Activated naive CD8-positive, alpha-beta T cell treated with anti-CD3 and anti-CD28 coated beads for 36 hours (primary cell): Measurements from ENCODE around the gene DDAH1. TPM values are rescaled to one million over a fixed set of nuclear protein-coding genes. Genes with fewer than 3 reads are reported as not detected.

Experiments
- DNase-seq: peaks from one replicate; pipeline ENCODE4 v3.0.0; 2021
- H3K27ac Mint-ChIP-seq: one replicate; pipeline ENCODE4 v1.8.0; 2022; ENCODE audit warnings: mild to moderate bottlenecking, moderate library complexity, mixed read lengths
- H3K27me3 Mint-ChIP-seq: one replicate; pipeline ENCODE4 v1.8.0; 2022; ENCODE audit warnings: mild to moderate bottlenecking, mixed read lengths
- H3K36me3 Mint-ChIP-seq: one replicate; pipeline ENCODE4 v1.8.0; 2021; ENCODE audit warnings: mild to moderate bottlenecking, mixed read lengths
- H3K4me1 Mint-ChIP-seq: one replicate; pipeline ENCODE4 v1.8.0; 2021; ENCODE audit warnings: mixed read lengths
- H3K4me3 Mint-ChIP-seq: one replicate; pipeline ENCODE4 v1.8.0; 2022; ENCODE audit warnings: mild to moderate bottlenecking, moderate library complexity, mixed read lengths
- H3K9me3 Mint-ChIP-seq: one replicate; pipeline ENCODE4 v1.8.0; 2022; ENCODE audit warnings: mixed read lengths
- total RNA-seq, 2 experiments: library from RNA; stranded (reverse); gene quantifications; one replicate each; pipeline ENCODE4 v1.2.3, GENCODE V29; 2021

DDAH1 gene
- total RNA-seq, 2 experiments from 2014 or later, result 0.16 TPM; not detected in 1

GRCh38 chr1:85461216-85461918, 3.6 kb downstream of the DDAH1 start:
- Mint-ChIP-seq H3K9me3 (peaks cover 1% of the 10 kb centered on the region), H3K4me1 (peaks cover 8% of the 10 kb centered on the region), H3K36me3 (no peaks in the 10 kb centered on the region), H3K27me3 (peaks cover 59% of the 10 kb centered on the region), H3K27ac (no peak overlapping the region), H3K4me3 (no peak overlapping the region)
- no peak for DNase-seq

- DNase-seq, result no peak
- Mint-ChIP-seq H3K4me3 (no peak overlapping the region), H3K36me3 (no peaks in the 10 kb centered on the region), H3K27me3 (peaks cover 55% of the 10 kb centered on the region), H3K9me3 (peaks cover 1% of the 10 kb centered on the region), H3K27ac (no peak overlapping the region), H3K4me1 (peaks cover 8% of the 10 kb centered on the region)
Observed at GRCh38 chr1:85460555-85461088, 4.3 kb downstream of the DDAH1 start.

- no peaks in the 10 kb centered on the region for H3K36me3 Mint-ChIP-seq
- no peak for DNase-seq
- peaks cover 50% of the 10 kb centered on the region for H3K27me3 Mint-ChIP-seq
- no peak overlapping the region for H3K4me3 Mint-ChIP-seq
- peaks cover 1% of the 10 kb centered on the region for H3K9me3 Mint-ChIP-seq
- peaks cover 6% of the 10 kb centered on the region for H3K4me1 Mint-ChIP-seq
- no peak overlapping the region for H3K27ac Mint-ChIP-seq
Observed at GRCh38 chr1:85459290-85459689, 5.7 kb downstream of the DDAH1 start.

GRCh38 chr1:85454214-85454613, 10.7 kb downstream of the DDAH1 start:
- H3K4me3 Mint-ChIP-seq, result no peak overlapping the region
- DNase-seq, result no peak
- H3K27me3 Mint-ChIP-seq, result peaks cover 16% of the 10 kb centered on the region
- H3K9me3 Mint-ChIP-seq, result no peaks in the 10 kb centered on the region
- H3K4me1 Mint-ChIP-seq, result no peaks in the 10 kb centered on the region
- H3K36me3 Mint-ChIP-seq, result no peaks in the 10 kb centered on the region
- no peak overlapping the region for H3K27ac Mint-ChIP-seq

GRCh38 chr1:85453640-85454194, 11.2 kb downstream of the DDAH1 start:
- H3K36me3 Mint-ChIP-seq, result no peaks in the 10 kb centered on the region
- peaks cover 18% of the 10 kb centered on the region for H3K27me3 Mint-ChIP-seq
- no peak overlapping the region for H3K4me3 Mint-ChIP-seq
- H3K27ac Mint-ChIP-seq, result no peak overlapping the region
- no peaks in the 10 kb centered on the region for H3K4me1 Mint-ChIP-seq
- H3K9me3 Mint-ChIP-seq, result no peaks in the 10 kb centered on the region
- no peak for DNase-seq

DNA sequence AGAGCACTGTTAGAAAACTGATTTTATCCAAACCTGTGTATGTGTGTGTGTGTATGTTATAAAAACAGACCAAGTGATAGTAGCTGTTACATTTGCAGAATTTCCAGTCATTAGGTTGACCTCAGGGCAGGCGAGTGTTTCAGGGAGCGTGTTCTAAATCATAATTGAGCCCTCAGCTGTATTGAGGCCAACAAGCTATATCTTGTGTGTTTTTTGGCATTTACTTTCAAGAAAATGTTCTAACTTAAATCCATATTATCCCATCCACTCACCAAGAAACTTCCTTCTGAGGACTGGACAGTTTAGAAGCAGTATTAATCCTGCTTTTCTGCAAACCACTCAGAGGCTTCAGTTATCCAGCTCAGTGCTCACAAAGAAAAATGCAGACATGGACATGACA, 12.0 kb downstream of the DDAH1 start:
- Mint-ChIP-seq H3K27me3 (peaks cover 18% of the 10 kb centered on the region), H3K4me1 (no peaks in the 10 kb centered on the region), H3K4me3 (no peak overlapping the region)

GRCh38 chr1:85451236-85451830, 13.6 kb downstream of the DDAH1 start:
- peaks cover 19% of the 10 kb centered on the region for H3K27me3 Mint-ChIP-seq
- H3K9me3 Mint-ChIP-seq, result no peaks in the 10 kb centered on the region
- no peak overlapping the region for H3K4me3 Mint-ChIP-seq
- no peak for DNase-seq
- no peak overlapping the region for H3K27ac Mint-ChIP-seq
- H3K4me1 Mint-ChIP-seq, result no peaks in the 10 kb centered on the region
- H3K36me3 Mint-ChIP-seq, result no peaks in the 10 kb centered on the region

More for the DNA sequence above, 12.0 kb downstream of the DDAH1 start:
- H3K36me3 Mint-ChIP-seq, result no peaks in the 10 kb centered on the region
- H3K27ac Mint-ChIP-seq, result no peak overlapping the region
- H3K9me3 Mint-ChIP-seq, result no peaks in the 10 kb centered on the region
- no peak for DNase-seq

- Mint-ChIP-seq H3K4me1 (no peaks in the 10 kb centered on the region), H3K4me3 (no peak overlapping the region), H3K9me3 (no peaks in the 10 kb centered on the region), H3K27me3 (peaks cover 16% of the 10 kb centered on the region), H3K36me3 (no peaks in the 10 kb centered on the region), H3K27ac (no peak overlapping the region)
- DNase-seq, result no peak
Observed at GRCh38 chr1:85450832-85451231, 14.1 kb downstream of the DDAH1 start.

GRCh38 chr1:85449356-85449755, 15.6 kb downstream of the DDAH1 start:
- Mint-ChIP-seq H3K27ac (no peak overlapping the region), H3K36me3 (no peaks in the 10 kb centered on the region), H3K27me3 (peaks cover 13% of the 10 kb centered on the region), H3K9me3 (no peaks in the 10 kb centered on the region), H3K4me3 (no peak overlapping the region), H3K4me1 (no peaks in the 10 kb centered on the region)
- DNase-seq, result no peak

GRCh38 chr1:85448358-85448757, 16.6 kb downstream of the DDAH1 start:
- Mint-ChIP-seq H3K27me3 (peaks cover 13% of the 10 kb centered on the region), H3K4me1 (no peaks in the 10 kb centered on the region), H3K36me3 (no peaks in the 10 kb centered on the region), H3K9me3 (no peaks in the 10 kb centered on the region), H3K27ac (no peak overlapping the region), H3K4me3 (no peak overlapping the region)
- DNase-seq, result no peak

GRCh38 chr1:85447006-85447943, 17.7 kb downstream of the DDAH1 start:
- Mint-ChIP-seq H3K27me3 (peaks cover 13% of the 10 kb centered on the region), H3K9me3 (no peaks in the 10 kb centered on the region), H3K4me3 (no peak overlapping the region), H3K27ac (no peak overlapping the region), H3K4me1 (no peaks in the 10 kb centered on the region), H3K36me3 (no peaks in the 10 kb centered on the region)
- DNase-seq, result no peak

- no peak overlapping the region for H3K4me3 Mint-ChIP-seq
- no peaks in the 10 kb centered on the region for H3K36me3 Mint-ChIP-seq
Observed at GRCh38 chr1:85445906-85446305, 19.1 kb downstream of the DDAH1 start.

GRCh38 chr1:85444381-85444780, 20.6 kb downstream of the DDAH1 start:
- Mint-ChIP-seq H3K4me1 (no peaks in the 10 kb centered on the region), H3K4me3 (no peak overlapping the region), H3K27ac (no peak overlapping the region), H3K9me3 (no peaks in the 10 kb centered on the region), H3K36me3 (no peaks in the 10 kb centered on the region), H3K27me3 (peaks cover 21% of the 10 kb centered on the region)
- DNase-seq, result no peak

More at GRCh38 chr1:85445906-85446305, 19.1 kb downstream of the DDAH1 start:
- no peak for DNase-seq
- Mint-ChIP-seq H3K4me1 (no peaks in the 10 kb centered on the region), H3K27me3 (peaks cover 20% of the 10 kb centered on the region), H3K27ac (no peak overlapping the region), H3K9me3 (no peaks in the 10 kb centered on the region)

GRCh38 chr1:85440612-85441011, 24.3 kb downstream of the DDAH1 start:
- H3K9me3 Mint-ChIP-seq, result no peaks in the 10 kb centered on the region
- no peak overlapping the region for H3K4me3 Mint-ChIP-seq
- no peak for DNase-seq
- peaks cover 11% of the 10 kb centered on the region for H3K27me3 Mint-ChIP-seq
- no peaks in the 10 kb centered on the region for H3K36me3 Mint-ChIP-seq
- no peak overlapping the region for H3K27ac Mint-ChIP-seq
- H3K4me1 Mint-ChIP-seq, result no peaks in the 10 kb centered on the region

- H3K4me1 Mint-ChIP-seq, result no peaks in the 10 kb centered on the region
- DNase-seq, result no peak
- H3K27me3 Mint-ChIP-seq, result peaks cover 11% of the 10 kb centered on the region
- H3K27ac Mint-ChIP-seq, result no peak overlapping the region
- no peaks in the 10 kb centered on the region for H3K36me3 Mint-ChIP-seq
- no peaks in the 10 kb centered on the region for H3K9me3 Mint-ChIP-seq
- no peak overlapping the region for H3K4me3 Mint-ChIP-seq
Observed at GRCh38 chr1:85438353-85438752, 26.6 kb downstream of the DDAH1 start.
